ENCODE results near the gene CCDC81. TPM values are rescaled to one million over a fixed set of nuclear protein-coding genes. Genes with fewer than 3 reads are reported as not detected.
"Not testable (repeated sequence)": the region's sequence is repeated elsewhere in the genome, so short reads cannot be mapped to it uniquely, and the experiment has no call there.

Gene CCDC81
- 1 to 10 TPM; 6.2 to 9.8 TPM for total RNA-seq
- long read RNA-seq, donor 1, partial matches to known transcripts: 1 of 4 reads
- long read RNA-seq, donor 1, other reads (novel, unspliced or antisense): 3 of 4 reads
- long read RNA-seq, donor 2, partial matches to known transcripts: 0 of 10 reads
- long read RNA-seq, donor 2, other reads (novel, unspliced or antisense): 8 of 10 reads

GRCh38 chr11:86374586-86374985 lies at the start of gene CCDC81:
CCDC81 (plus strand) TSS chr11:86374887; CDS start chr11:86375164, 277 bp downstream.
- no peak for DNase-seq (ENCODE audit: low spot score)
- intact Hi-C loops (cut with DNase I): no loop called here

- DNase-seq (ENCODE audit: low spot score): no peak
- intact Hi-C loops (cut with DNase I): loop anchor here in 1 of 2 donors (10.0 kb wide), 1 partner anchor 60 kb away; no protein-coding TSS in a partner anchor
Observed at GRCh38 chr11:86335131-86335767, 39.4 kb upstream of the CCDC81 start.

GRCh38 chr11:86337227-86337626 lies 37.5 kb upstream of the CCDC81 start:
- intact Hi-C loops (cut with DNase I): loop anchor here in 1 of 2 donors (10.0 kb wide), 1 partner anchor 62 kb away; no protein-coding TSS in a partner anchor
- no peak for DNase-seq (ENCODE audit: low spot score)

DNA sequence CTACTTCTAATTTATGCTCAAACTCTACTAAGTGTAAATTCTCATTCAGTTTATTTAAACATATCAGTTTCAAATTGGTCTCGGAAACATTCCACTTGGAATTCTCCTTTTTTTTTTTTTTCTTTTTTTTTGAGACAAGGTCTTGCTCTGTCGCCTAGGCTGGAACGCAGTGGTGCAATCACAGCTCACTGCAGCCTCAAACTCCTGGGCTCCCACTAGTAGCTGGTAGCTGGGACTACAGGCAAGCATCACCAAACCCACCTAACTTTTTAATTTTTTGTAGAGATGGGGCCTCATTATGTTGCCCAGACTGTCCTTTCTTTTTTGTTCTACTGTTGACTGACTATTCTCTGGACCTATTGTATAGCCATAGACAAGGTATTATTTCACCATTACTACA lies 33.3 kb upstream of the CCDC81 start:
- intact Hi-C loops (cut with DNase I): no loop called here
- DNase-seq (ENCODE audit: low spot score): no peak

DNA sequence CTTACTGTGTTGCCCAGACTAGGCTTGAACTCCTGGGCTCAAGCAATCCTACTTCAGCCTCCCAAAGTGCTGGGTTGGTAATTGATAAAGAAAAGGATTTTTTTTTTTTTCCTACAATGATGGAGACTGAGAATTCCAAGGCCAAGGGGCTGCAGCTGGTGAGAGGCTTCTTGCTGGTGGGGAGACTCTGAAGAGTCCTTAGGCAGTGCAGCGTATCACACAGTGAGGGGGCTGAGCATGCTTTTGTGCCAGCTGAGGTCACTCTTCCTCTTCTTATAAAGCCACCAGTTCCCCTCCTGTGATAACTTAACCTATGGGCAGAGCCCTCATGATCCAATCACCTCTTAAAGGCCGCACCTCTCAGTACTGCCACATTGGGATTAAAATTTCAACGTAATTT lies 28.2 kb upstream of the CCDC81 start:
- intact Hi-C loops (cut with DNase I): no loop called here
- DNase-seq (ENCODE audit: low spot score): no peak

- intact Hi-C loops (cut with DNase I): no loop called here
- DNase-seq (ENCODE audit: low spot score): no peak
Observed at GRCh38 chr11:86355256-86355655, 19.4 kb upstream of the CCDC81 start.

DNA sequence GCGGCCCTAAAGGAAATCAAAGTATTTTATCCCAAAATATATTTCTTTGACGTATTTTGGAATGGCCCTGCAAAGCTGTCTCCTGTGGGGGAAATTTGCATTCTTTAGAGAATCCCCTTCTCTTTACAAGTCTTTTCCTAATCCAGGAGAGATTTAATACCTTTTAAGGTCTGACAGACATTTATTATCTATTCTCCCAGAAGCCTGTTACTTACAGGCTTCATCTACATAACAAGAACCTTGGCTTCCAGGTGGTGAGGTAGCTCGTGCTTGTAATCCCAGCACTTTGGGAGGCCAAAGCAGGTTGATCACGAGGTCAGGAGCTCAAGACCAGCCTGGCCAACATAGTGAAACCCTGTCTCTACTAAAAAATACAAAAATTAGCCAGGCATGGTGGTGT lies 17.3 kb upstream of the CCDC81 start:
- intact Hi-C loops (cut with DNase I); DNase-seq (ENCODE audit: low spot score): not testable (repeated sequence)

DNA sequence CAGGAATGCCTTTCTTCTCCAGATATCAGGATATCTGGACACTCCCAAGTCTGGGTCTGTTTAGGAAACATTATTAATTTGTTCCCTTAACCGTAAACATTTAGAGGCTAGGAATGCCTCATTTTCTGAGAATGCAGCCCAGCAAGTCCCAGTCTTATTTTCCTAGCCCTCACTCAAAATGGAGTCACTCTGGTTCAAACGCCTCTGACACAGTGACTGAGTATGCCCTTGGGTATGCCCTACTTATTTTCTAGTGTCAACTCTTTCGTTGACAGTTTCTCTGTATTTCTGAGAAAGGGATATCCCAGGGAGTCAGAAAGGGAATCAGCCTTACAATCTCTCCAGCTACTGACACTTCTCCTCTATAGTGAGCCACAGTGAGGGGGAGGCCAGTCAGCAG lies 16.0 kb upstream of the CCDC81 start:
- DNase-seq (ENCODE audit: low spot score): no peak
- intact Hi-C loops (cut with DNase I): no loop called here

GRCh38 chr11:86360775-86361395 lies 13.8 kb upstream of the CCDC81 start:
- intact Hi-C loops (cut with DNase I): no loop called here
- DNase-seq (ENCODE audit: low spot score): no peak

DNA sequence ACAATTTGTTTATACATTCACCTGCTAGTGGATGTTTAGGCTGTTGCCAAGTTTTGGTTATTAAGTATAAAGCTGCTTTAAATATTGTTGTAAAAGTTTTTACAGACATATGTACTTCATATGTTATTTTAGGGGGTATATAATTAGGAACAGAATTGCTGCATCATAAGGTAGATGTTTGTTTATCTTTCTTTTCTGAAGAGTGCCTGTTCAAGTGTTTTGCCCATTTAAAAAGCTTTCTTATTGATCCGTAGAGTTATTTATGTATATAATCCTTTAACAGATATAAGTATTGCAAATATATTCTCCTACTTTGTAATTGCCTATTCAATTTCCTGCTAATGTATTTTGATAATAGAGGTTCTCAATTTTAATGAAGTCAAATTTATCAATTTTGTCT lies 11.3 kb upstream of the CCDC81 start:
- intact Hi-C loops (cut with DNase I): no loop called here
- DNase-seq (ENCODE audit: low spot score): no peak

GRCh38 chr11:86365546-86365945 lies 9.1 kb upstream of the CCDC81 start:
- intact Hi-C loops (cut with DNase I): no loop called here
- DNase-seq (ENCODE audit: low spot score): no peak

DNA sequence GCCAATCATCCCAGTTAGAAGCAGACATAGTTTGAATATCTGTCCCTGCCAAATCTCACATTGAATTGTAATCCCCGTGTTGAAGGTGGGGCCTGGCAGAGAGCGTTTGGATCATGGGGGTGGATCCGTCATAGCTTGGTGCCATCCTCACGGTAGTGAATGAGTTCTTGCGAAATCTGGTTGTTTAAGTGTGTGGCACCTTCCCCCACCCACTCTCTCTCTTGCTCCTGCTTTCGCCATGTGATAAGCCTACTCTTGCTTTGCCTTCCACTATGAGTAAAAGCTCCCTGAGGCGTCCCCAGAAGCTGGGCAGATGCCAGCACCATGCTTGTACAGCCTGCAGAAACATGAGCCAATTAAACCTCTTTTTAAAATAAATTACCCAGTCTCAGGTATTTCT lies 5.0 kb upstream of the CCDC81 start:
- intact Hi-C loops (cut with DNase I): no loop called here
- no peak for DNase-seq (ENCODE audit: low spot score)

GRCh38 chr11:86370171-86370570 lies 4.5 kb upstream of the CCDC81 start:
- intact Hi-C loops (cut with DNase I): no loop called here

GRCh38 chr11:86370922-86371594 lies 3.6 kb upstream of the CCDC81 start:
- DNase-seq (ENCODE audit: low spot score): no peak
- intact Hi-C loops (cut with DNase I): no loop called here

More at GRCh38 chr11:86370171-86370570, 4.5 kb upstream of the CCDC81 start:
- no peak for DNase-seq (ENCODE audit: low spot score)

GRCh38 chr11:86372041-86372440 lies 2.6 kb upstream of the CCDC81 start:
- DNase-seq (ENCODE audit: low spot score): no peak
- intact Hi-C loops (cut with DNase I): no loop called here

GRCh38 chr11:86372586-86372985 lies 2.1 kb upstream of the CCDC81 start:
- intact Hi-C loops (cut with DNase I): no loop called here
- no peak for DNase-seq (ENCODE audit: low spot score)

GRCh38 chr11:86374069-86374468 lies 618 bp upstream of the CCDC81 start:
- intact Hi-C loops (cut with DNase I): no loop called here
- DNase-seq (ENCODE audit: low spot score): no peak

DNA sequence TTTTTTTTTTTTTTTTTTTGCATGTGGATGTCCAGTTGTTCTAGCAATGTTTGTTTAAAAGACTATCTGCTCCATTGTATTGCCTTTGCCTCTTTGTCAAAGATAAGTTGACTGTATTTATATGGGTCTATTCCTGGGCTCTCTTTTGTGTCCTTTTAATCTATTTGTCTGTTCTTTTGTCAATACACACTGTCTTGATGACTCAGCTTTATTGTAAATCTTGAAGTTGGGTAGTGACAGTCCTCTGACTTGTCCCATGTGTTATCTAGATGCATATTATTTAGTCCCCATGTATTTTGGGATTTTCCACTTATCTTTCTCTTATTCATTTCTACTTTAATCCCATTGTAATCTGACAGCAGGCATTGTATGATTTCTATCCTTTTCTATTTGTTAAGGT lies 3.3 kb downstream of the CCDC81 start:
- intact Hi-C loops (cut with DNase I): no loop called here

DNA sequence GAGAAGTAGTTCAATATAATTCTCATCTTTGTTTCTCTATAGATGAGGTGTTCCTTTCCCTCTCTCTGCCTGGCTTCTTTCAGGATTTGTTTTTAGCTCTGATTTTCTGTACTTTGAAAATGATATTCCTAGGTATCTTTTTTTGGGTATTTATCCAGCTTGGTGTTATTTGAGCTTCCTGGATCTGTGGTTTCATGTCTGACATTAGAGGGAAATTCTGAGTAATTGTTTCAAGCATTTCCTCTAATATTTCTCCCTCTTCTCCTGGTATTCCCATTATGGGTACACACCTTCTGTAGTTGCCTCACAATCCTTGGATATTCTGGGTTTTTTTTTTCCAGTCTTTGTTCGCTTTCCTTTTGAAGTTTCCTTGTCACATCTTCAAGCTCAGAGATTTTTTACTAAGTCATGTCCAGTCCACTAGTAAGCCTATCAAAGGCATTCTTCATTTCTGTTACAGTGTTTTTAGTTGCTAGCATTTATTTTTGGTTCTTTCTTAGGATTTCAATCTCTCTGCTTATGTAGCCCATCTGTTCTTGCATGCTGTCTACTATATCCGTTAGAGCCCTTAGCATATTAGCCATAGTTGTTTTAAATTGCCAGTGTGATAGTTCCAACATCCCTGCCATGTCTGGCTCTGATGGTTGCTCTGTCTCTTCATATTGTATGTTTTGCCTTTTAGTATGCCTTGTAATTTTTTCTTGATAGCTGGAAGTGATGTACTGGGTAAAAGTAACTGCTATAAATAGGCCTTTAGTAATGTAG lies 5.8 kb downstream of the CCDC81 start:
- no peak for DNase-seq (ENCODE audit: low spot score)
- intact Hi-C loops (cut with DNase I): no loop called here

More for the DNA sequence above, 3.3 kb downstream of the CCDC81 start:
- no peak for DNase-seq (ENCODE audit: low spot score)
